Measurements from ENCODE around the gene KDM4C.

DNA sequence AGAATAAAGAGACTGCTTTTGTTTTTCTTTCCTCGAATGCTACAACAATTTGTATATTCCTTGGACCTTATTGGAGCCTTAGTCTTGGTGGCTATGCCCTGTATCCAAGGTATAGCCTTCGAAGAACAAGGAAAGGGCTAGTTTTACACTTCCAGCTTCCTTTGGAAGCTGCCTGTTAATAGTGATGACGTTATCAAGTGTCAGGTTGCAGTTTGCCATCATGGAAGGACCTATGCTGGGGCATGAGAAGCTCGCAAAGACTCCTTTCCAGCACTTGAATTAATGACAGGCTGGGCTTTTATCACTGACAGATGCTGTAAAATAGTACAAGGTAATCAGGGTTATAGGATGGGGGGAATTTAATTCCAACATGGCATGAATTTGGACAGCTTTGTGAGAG, 157.9 kb downstream of the KDM4C start:
- TF ChIP-seq, protein P1, sequence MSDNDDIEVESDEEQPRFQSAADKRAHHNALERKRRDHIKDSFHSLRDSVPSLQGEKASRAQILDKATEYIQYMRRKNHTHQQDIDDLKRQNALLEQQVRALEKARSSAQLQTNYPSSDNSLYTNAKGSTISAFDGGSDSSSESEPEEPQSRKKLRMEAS (IDR thresholded peaks at IDR 0.05), result no peak
- TF ChIP-seq RAD21 (IDR thresholded peaks at IDR 0.05; ENCODE audit: low read depth) (no peak), TAF1 (IDR thresholded peaks at IDR 0.05; ENCODE audit: low read depth) (no peak), NFIC (IDR thresholded peaks at IDR 0.05) (no peak), TCF12 (IDR thresholded peaks at IDR 0.05; ENCODE audit: low read depth) (no peak), YY1 (IDR thresholded peaks at IDR 0.05; ENCODE audit: low read depth) (no peak)
- TF ChIP-seq, protein P2, sequence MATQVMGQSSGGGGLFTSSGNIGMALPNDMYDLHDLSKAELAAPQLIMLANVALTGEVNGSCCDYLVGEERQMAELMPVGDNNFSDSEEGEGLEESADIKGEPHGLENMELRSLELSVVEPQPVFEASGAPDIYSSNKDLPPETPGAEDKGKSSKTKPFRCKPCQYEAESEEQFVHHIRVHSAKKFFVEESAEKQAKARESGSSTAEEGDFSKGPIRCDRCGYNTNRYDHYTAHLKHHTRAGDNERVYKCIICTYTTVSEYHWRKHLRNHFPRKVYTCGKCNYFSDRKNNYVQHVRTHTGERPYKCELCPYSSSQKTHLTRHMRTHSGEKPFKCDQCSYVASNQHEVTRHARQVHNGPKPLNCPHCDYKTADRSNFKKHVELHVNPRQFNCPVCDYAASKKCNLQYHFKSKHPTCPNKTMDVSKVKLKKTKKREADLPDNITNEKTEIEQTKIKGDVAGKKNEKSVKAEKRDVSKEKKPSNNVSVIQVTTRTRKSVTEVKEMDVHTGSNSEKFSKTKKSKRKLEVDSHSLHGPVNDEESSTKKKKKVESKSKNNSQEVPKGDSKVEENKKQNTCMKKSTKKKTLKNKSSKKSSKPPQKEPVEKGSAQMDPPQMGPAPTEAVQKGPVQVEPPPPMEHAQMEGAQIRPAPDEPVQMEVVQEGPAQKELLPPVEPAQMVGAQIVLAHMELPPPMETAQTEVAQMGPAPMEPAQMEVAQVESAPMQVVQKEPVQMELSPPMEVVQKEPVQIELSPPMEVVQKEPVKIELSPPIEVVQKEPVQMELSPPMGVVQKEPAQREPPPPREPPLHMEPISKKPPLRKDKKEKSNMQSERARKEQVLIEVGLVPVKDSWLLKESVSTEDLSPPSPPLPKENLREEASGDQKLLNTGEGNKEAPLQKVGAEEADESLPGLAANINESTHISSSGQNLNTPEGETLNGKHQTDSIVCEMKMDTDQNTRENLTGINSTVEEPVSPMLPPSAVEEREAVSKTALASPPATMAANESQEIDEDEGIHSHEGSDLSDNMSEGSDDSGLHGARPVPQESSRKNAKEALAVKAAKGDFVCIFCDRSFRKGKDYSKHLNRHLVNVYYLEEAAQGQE (IDR thresholded peaks at IDR 0.05; ENCODE audit: low read depth), result no peak
- TF ChIP-seq, protein P3, sequence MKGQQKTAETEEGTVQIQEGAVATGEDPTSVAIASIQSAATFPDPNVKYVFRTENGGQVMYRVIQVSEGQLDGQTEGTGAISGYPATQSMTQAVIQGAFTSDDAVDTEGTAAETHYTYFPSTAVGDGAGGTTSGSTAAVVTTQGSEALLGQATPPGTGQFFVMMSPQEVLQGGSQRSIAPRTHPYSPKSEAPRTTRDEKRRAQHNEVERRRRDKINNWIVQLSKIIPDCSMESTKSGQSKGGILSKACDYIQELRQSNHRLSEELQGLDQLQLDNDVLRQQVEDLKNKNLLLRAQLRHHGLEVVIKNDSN (IDR thresholded peaks at IDR 0.05), result no peak
